HG02938 (cell line): ENCODE results near the gene PKMYT1.
"Not testable (repeated sequence)": the region's sequence is repeated elsewhere in the genome, so short reads cannot be mapped to it uniquely, and the experiment has no call there.

ENCODE experiments used
- ATAC-seq: cut with Tn5 transposase; IDR thresholded peaks from one replicate; pipeline ENCODE4 v1.9.1; 2021; ENCODE audit warnings: mild to moderate bottlenecking, moderate library complexity; ENCODE audit not compliant: unreplicated experiment

Gene PKMYT1

GRCh38 chr16:2936436-2937011 is 43.7 kb downstream of the PKMYT1 start:
- ATAC-seq: no peak

- ATAC-seq: no peak
These were observed 45.8 kb downstream of the PKMYT1 start for GRCh38 chr16:2934450-2934849.

DNA sequence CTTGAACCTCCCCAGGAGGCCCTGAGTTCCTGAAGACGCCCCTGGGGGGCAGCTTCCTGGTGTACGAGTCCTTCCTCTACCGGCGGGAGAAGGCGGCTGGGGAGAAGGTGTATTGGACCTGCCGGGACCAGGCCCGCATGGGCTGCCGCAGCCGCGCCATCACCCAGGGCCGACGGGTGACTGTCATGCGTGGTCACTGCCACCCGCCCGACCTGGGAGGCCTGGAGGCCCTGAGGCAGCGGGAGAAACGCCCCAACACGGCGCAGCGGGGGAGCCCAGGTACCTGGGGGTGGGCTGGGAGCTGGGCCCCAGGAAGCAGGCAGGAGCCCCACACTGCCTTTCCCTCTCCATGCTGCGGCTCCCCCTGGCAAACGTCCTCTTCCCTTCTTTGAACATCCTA is 46.5 kb downstream of the PKMYT1 start:
- ATAC-seq: no peak

GRCh38 chr16:2933136-2933535 is 47.1 kb downstream of the PKMYT1 start:
- ATAC-seq: no peak

DNA sequence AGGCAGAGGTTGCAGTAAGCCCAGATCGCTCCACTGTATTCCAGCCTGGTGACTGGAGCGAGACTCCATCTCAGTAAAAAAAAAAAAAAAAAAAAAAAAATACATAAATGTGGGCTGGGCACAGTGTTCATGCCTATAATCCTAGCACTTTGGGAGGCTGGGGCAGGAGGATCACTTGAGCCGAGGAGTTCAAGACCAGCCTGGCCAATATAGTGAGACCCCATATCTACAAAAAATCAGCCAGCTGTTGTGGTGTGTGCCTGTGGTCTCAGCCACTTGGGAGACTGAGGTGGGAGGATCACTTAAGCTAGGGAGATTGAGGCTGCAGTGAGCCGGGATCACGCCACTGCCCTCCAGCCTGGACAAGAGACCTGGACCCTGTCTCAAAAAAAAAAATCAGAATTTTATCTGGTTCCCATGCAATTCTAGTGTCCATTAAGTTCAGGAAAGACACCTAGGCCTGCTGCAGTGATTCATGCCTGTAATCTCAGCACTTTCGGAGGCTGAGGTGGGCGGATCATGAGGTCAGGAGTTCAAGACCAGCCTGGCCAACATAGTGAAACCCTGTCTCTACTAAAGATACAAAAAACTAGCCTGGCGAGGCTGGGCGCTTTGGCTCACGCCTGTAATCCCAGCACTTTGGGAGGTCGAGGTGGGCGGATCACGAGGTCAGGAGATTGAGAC is 48.9 kb downstream of the PKMYT1 start:
- ATAC-seq: not testable (repeated sequence)

DNA sequence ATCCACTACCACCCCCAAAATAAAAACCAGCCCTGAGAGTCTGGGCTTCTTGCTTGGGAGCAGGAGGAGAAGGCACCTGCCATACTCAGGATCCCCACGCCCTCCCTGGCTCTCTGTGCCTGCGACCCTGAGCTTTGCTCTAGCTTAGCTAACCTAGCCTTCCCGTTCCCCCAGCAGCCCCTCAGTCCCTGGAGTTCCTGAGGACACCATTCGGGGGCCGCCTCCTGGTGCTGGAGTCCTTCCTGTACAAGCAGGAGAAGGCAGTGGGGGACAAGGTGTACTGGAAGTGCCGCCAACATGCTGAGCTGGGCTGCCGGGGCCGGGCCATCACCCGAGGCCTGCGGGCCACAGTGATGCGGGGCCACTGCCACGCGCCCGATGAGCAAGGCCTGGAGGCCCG is 50.0 kb downstream of the PKMYT1 start:
- ATAC-seq: no peak

DNA sequence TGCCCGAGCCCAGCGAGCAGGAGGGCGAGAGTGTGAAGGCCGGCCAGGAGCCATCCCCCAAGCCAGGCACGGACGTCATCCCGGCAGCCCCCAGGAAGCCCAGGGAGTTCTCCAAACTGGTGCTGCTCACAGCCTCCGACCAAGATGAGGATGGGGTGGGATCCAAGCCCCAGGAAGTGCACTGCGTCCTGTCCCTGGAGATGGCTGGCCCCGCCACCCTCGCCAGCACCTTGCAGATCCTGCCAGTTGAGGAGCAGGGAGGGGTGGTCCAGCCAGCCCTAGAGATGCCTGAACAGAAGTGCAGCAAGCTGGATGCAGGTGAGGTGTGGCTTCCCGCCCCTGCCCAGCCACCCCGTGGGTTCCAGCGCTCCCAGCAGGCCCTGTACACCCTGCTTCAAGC is 50.6 kb downstream of the PKMYT1 start:
- ATAC-seq: no peak

DNA sequence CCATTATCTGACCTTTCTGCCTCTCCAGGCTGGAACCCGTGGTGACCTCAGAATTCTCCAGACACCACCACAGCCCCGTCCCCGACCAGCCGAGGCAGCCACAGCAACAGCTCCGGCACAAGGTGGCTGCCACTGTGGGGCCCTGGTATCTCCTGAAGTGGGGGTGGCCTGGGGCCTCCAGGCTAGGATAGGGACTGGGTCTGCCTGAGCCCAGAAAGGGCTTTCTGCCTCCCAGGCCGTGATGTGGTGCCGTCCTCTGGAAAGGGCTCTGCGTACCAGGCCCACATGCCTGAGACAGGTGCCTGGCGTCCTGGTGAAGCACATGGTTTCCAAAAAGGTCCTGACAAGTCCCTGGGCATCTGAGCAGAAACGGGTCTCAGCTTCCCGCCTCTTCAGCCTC is 51.5 kb downstream of the PKMYT1 start:
- no peak for ATAC-seq

GRCh38 chr16:2928151-2928550 is 52.1 kb downstream of the PKMYT1 start:
- not testable (repeated sequence) for ATAC-seq

- ATAC-seq: no peak
These were observed 53.1 kb downstream of the PKMYT1 start for GRCh38 chr16:2927010-2927646.

DNA sequence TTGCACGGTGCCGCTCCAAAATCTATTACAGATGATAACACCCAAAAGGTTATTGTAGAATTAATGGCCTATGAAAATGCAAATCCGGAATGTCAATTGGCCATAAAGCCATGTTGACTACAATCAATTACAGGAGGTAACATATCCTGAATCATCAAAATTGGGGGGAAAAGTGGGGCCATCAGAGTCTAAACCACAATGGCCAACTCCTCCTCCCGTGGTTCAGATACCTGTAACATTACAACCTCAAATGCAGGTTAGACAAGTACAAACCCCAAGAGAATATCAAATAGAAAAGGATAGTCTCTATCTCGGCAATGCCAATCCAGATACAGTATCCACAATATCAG is 53.6 kb downstream of the PKMYT1 start:
- ATAC-seq: no peak

DNA sequence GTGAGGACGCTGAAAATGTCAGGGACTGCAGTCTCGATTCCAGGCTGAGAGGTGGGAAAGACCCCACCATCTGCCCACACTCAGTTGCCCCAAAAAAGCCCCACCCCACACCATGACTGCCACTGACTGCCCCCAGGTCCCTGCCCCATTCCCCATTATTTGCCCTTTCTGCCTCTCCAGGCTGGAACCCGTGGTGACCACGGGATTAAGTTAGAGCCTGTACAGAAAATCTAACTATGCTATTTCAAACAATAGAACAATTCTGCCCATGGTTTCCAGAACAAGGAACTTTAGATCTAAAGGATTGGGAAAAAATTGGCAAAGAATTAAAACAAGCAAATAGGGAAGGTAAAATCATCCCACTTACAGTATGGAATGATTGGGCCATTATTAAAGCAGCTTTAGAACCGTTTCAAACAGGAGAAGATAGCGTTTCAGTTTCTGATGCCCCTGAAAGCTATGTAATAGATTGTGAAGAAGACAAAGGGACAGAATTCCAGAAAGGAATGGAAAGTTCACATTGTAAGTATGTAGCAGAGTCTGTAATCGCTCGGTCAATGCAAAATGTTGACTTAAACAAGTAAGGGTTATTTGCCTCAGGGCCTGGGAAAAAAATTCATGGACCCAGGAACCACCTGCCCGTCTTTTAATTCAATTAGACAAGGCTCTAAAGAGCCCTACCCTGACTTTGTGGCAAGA is 54.1 kb downstream of the PKMYT1 start:
- no peak for ATAC-seq

DNA sequence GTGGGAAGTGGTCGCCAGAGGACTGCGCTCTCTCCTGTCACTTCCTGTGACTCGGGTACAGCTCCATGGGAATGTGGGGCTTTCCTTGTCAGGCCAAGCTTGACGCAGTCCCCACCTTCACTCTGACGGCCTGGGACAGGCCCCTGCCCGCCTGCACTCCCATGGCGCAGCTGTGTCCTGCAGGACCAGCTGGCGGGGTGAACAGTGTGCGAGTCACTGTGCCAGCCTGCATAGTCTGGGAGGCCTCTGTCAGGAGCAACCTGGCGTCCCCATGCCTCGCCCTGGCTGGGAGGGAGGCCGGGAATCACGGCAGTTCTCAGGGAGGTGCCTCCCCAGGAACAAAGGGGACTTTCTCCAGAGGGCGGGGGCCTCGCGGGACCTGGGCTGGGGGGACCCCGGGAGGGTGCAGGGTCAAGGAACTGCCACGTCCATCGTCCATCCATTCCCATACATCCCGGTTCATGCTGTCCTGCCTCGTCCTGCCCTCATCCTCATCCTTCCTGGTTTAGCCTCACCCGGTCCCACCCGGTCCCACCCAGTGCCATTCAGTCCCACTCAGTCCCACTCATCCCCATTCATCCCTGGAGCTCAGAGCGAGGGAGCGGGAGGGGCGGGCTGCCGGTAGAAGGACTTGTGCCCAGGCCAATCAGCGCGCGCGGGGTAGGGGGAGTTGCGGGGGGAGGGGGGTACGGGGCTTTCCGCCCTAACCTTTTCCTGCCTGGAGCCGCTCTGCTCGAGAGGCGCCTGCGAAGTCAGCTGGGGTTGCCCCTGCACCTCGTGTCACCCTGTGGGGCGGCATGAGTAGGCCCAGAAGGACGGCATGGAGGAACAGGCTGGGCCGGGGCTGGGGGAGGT is 55.1 kb downstream of the PKMYT1 start:
- no peak for ATAC-seq

DNA sequence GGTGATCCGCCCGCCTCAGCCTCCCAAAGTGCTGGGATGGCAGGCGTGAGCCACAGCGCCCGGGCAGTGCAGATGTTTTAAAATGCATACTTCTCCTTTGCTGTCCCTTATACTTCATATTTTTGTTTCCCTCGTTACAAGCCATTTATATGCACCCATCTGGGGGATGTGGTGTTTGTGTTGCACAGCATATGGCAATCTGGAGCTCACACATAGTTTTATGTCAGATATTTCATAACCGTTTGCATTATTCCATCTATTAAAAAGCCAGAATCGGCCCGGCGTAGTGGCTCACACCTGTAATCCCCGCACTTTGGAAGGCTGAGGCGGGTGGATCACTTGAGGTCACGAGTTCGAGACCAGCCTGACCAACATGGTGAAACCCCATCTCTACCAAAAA is 56.8 kb downstream of the PKMYT1 start:
- no peak for ATAC-seq
